ENCODE results near the gene POLR2F. TPM values are rescaled to one million over a fixed set of nuclear protein-coding genes. Genes with fewer than 3 reads are reported as not detected.

Gene POLR2F
- total RNA-seq, 1 donor from 2014 or later = 30.6 TPM

DNA sequence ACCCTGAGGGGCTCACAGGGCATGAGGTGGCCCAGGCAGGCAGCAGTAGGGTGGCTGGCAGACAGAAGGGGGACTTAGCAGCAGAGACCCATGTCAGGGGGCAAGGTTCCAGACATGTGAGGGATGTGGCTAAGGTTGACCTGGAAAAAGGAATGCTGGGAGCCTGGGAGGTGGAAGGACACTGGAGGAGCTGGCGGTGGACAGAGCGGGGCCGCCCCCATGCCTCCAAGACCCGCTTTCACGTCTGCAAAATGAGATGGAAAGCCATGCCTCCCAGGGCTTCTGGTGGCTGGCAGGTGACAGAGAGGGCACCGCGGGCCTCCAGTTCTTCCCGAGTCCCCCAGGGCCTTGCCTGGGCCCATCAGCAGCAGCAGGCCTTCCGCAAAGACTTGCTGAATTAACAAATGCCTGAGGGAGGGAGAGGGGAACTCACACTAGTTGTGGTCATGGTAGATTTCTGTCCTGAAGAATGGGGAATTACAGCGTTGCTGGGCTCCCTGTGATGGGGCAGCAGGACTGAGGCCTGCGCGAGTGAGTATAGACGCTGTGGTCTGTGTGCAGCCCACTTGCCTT is 53.9 kb downstream of the POLR2F start:
- no peak for DNase-seq

- no peak for DNase-seq
Observed at GRCh38 chr22:38009000-38009806, 55.7 kb downstream of the POLR2F start.

GRCh38 chr22:38012604-38013072 is 59.1 kb downstream of the POLR2F start:
- DNase-seq = no peak

DNA sequence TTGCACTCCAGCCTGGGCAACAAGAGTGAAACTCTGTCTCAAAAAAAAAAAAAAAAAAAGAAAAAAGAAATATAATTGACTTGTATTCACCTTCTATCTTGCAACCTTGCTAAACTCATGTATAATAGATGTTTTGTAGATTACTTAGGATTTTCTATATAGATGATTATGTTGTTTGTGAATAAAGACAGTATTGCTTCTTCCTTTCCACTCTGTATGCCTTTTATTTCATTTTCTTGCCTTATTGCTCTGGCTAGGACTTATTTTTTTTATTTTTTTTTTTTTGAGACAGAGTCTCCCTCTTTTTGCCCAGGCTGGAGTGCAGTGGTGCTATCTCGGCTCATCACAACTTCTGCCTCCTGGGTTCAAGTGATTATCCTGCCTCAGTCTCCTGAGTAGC is 60.6 kb downstream of the POLR2F start:
- DNase-seq = no peak

- peak; percentile 38 for DNase-seq
Observed at GRCh38 chr22:38016182-38017151, 63.0 kb downstream of the POLR2F start.

- peak; percentile 22 for DNase-seq
Observed at GRCh38 chr22:38017272-38017920, 63.9 kb downstream of the POLR2F start.

DNA sequence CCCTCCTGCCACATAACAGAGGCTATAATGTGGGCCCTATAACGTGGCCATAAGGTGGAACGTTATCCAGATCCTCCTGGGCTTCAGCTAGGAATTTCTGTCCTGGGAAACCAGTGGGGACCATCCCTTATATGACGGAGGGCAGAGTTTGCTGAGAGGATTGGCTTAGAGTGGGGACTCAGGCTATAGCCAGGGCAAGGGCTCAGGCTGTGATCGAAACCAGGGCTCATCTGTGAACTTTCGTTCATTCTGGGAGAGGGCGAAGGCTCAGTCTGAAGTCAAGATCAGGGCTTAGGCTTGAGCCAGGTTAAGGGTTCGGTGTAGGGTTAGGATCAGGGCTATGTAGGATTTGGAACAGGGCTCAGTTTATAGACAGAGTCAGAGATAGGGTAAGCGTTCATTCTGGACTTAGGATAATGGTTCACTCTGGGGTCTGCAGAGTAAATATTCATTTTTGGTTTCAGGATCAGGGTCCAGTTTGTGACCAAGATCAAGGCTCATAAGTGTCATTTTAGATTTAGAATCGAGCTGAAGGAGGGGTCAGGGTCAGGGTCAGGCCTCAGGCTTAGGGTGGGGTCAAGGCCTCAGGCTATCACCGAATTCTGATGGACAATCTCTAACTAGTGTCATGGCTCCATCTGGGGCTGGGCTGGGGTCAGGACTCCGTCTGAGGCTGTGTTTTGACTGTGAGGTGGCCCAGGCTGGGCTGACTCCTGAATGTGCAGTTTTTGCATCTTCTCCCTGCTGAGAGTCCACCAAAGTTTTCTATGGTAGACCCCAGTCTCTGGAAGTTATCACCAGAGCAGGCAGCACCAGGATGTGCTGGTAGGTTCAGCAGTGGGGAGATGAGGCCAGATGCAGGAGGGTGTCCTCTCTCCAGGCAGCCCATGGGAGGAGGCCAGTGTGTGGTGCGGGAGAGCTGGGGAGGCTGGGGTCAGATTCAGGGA is 64.7 kb downstream of the POLR2F start:
- DNase-seq = no peak

Other genes starting within 250 kb of the POLR2F start
- 10.2 TPM for gene GCAT, start 145.8 kb upstream of the POLR2F start, total RNA-seq
- not detected for gene GALR3, start 130.3 kb upstream of the POLR2F start, total RNA-seq
- gene ANKRD54, start 109.4 kb upstream of the POLR2F start, total RNA-seq = 10.4 TPM
- gene EIF3L, start 104.3 kb upstream of the POLR2F start, total RNA-seq = 384 TPM
- gene MICALL1, start 47.4 kb upstream of the POLR2F start, total RNA-seq = 18.8 TPM
- gene C22orf23, start 98 bp upstream of the POLR2F start, total RNA-seq = 0.20 TPM
- 4.3 TPM for gene SOX10, start 30.9 kb downstream of the POLR2F start, total RNA-seq
- gene PICK1, start 103.7 kb downstream of the POLR2F start, total RNA-seq = 15.4 TPM
- gene SLC16A8, start 130.5 kb downstream of the POLR2F start, total RNA-seq = 0.69 TPM
- gene BAIAP2L2, start 157.0 kb downstream of the POLR2F start, total RNA-seq = 0.59 TPM
- gene PLA2G6, start 228.1 kb downstream of the POLR2F start, total RNA-seq = 21.1 TPM
- gene MAFF, start 248.3 kb downstream of the POLR2F start, total RNA-seq = 22.1 TPM

Data from skin of body (tissue), 2 donors.